HG03520 (cell line): ENCODE data around the gene NXPH4.

Experiments used
- ATAC-seq: cut with Tn5 transposase; IDR thresholded peaks from one replicate; pipeline ENCODE4 v1.9.1; 2021; ENCODE audit warnings: mild to moderate bottlenecking, moderate library complexity; ENCODE audit not compliant: unreplicated experiment

Gene NXPH4

DNA sequence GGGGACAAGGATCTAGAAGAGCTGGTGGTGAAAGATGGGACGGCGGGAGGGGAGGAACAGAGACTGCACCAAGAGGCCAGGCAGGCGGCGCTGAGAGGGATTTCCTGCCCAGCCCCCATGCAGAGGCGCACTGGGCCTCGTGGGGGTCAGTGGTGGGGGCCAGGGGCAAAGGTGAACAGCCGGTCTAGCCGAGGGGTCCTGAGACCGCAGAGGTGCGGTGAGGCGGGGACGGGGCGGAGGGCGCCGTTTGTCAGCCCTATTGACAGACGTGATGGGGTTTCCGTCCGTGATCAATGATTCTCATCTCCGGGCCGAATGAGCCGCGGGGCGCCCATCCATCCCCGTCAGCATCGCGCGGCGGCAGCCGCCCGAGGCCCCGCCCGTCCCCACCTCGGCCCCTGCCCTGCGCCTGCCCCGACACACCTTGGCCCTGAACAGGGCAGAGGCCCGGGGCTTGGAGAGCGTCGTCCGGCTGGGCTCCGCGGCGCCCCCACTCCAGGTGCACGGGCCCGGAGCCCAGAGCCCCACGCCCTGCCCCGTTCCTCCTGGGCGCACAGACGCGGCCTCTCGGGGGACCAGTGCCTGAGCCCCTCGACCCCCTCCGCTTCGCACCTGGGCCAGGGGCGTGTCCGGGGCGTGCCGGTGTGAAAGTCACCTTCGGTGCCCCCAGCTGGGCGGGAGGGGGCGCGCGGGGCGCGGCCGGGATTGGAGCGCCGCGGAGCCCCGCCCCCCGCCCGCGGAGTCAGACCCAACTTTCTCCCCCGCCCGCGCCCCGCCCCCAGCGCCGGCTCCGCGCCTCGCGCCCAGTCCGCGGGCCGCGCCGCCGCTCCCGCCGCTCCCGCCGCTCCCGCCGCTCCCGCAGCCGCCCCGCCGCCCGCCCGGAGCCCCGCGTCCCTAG lies at the start of gene NXPH4:
Gene NXPH4 (plus strand): TSS at position 781 of the 898 bp plus-strand sequence. CDS start 176 bp downstream, outside the sequence.
- ATAC-seq = no peak

DNA sequence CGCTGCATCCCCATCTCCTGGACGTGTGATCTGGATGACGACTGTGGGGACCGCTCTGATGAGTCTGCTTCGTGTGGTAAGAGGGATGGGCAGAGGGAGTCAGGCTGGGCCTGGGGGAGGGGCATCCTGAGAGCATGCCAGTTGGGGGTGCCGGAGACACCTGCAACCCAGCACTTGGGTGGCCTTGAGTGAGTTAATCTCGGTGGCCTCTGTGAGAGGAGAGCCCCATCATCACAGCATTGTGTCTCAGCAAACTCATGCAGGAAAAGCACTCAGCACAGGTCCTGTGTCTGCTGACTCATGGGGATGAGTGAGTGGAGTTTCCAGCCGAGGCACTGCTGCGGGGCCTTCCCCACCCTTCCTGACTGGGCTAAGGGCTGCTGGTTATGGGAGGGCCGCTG lies 49.6 kb upstream of the NXPH4 start:
- ATAC-seq = no peak

DNA sequence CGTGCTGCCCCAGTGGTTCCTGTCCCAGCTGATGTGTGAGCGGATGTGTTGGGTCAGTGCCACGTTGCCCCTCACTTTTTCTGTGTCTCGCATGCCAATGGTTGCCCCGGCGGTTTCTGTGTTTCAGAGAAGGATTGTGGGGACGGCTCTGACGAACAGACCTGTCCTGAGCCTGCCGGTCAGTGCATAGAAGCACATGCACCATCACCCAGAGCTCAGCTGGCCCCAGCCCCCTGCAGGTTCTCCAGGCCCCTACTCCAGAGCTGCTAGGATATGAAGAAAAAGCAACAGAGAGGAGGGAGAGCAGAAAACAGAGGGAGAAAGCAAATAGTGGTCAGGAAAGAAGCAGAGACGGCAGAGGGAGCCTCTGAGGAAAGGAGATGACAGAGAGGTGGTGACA lies 48.5 kb upstream of the NXPH4 start:
- no peak for ATAC-seq

DNA sequence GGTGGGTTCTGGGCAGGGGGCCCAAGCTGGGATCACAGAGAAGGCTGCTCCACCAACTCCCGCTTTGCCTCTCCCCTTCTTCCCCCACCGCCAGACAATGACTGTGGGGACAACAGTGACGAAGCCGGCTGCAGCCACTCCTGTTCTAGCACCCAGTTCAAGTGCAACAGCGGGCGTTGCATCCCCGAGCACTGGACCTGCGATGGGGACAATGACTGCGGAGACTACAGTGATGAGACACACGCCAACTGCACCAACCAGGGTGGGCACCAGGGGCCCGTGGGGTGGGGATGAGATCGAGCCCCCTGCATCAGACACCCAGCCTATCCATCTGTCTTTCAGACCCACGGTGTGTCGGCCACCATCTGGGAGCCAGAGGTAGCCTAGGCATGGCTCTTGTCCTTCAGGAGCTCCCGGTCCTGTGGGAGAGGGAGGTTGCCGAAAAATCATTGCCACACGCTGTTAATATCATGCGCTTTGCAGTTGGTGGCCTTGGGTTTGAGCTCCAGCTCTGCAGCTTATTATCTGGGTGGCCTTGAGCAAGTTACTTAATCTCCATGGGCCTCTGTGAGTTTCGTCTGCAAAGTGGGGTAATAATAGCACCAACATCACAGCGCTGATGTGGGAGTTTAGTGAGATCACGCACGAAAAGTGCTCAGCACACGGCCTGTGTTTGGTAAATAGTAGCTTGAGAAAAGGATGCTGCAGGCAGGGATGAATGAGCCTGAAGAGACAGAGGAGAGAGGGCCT lies 47.4 kb upstream of the NXPH4 start:
- no peak for ATAC-seq

DNA sequence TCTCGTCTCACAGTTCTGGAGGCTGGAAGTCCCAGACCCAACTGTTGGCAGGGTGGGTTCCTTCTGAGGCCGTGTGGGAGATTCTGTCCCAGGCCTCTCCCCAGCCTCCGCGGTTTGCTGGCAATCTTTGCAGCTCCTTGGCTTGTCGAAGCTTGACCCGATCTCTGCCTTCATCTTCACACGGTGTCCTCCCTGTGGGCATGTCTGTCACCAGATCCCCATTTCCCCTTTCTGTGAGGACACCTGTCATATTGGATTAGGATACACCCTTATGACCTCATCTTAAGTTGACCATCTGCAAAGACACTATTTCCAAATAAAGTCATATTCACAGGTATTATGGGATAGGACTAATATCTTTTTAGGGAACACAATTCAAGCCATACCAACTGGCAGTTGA lies 46.6 kb upstream of the NXPH4 start:
- no peak for ATAC-seq

DNA sequence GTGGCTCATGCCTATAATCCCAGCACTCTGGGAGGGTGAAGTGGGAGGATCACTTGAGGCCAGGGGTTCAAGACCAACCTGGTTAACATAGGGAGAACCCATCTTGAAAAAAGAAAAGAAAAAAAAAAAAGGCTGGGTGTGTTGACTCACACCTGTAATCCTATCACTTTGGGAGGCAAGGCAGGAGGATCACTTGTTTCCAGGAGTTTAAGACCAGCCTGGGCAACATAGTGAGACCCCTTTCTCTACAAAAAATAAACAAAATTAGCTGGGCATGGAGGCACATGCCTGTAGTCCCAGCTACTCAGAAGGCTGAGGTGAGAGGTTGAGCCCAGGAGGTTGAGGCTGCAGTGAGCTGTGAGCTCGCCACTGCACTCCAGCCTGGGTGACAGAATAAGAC lies 46.2 kb upstream of the NXPH4 start:
- ATAC-seq = no peak

DNA sequence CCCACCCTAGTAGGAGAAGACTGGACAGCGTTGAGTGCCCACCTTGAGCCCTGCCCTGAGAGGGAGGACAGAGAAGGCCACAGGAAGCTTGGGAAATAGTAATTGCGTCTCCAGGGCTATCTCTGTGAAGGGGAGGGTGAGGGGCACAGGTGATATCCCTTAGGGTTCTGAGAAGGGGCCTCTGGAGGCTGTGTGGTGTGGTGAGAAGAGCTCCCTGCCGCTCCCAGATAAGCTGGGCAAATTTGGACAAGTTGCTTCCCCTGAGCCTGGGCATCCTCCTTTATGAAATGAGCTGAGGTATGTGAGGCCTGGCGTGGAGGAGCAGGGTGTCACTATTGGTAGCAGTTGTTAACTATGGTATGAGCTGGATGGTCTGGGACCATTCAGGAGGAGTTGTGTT lies 45.7 kb upstream of the NXPH4 start:
- no peak for ATAC-seq

DNA sequence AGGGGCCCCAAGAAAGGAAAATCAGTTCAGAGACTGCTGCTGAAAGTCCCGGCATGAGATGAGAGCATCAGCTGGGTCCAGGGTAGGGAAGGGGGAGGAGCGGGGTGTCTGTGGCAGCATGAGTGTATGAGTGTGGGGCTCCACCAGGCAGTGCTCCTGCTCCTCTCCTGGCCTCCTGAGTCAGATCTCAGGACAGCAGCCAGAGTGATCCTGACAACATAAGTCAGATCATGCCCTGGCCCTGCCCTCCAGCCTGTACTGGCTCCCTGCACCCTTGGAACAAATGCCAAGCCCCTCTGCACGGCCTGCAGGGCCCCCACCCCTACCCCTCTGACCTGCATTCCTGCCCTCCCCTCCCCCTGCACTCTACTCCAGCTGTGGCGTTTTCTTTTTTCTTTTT lies 44.9 kb upstream of the NXPH4 start:
- no peak for ATAC-seq

DNA sequence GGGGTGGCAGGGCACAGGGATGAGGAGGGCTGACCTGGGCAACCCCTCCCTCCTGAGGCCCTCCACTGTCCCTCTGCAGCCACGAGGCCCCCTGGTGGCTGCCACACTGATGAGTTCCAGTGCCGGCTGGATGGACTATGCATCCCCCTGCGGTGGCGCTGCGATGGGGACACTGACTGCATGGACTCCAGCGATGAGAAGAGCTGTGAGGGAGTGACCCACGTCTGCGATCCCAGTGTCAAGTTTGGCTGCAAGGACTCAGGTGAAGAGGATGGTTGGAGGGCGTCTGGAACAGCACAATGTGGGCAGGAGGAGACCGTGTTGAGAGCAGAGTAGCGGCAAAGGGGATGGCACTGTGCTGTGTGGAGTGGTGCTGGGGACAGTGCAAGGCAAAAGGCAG lies 43.5 kb upstream of the NXPH4 start:
- no peak for ATAC-seq

DNA sequence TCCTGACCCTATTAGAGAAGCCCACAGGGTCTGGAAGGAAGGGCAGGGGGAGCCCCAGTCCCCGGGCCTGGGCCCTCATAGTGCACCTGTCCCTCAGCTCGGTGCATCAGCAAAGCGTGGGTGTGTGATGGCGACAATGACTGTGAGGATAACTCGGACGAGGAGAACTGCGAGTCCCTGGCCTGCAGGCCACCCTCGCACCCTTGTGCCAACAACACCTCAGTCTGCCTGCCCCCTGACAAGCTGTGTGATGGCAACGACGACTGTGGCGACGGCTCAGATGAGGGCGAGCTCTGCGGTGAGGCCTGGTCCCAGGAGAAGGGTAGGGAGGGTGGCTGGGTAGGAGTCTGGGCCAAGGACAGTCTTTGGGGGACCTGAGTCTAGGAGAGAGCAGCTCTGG lies 42.9 kb upstream of the NXPH4 start:
- no peak for ATAC-seq

DNA sequence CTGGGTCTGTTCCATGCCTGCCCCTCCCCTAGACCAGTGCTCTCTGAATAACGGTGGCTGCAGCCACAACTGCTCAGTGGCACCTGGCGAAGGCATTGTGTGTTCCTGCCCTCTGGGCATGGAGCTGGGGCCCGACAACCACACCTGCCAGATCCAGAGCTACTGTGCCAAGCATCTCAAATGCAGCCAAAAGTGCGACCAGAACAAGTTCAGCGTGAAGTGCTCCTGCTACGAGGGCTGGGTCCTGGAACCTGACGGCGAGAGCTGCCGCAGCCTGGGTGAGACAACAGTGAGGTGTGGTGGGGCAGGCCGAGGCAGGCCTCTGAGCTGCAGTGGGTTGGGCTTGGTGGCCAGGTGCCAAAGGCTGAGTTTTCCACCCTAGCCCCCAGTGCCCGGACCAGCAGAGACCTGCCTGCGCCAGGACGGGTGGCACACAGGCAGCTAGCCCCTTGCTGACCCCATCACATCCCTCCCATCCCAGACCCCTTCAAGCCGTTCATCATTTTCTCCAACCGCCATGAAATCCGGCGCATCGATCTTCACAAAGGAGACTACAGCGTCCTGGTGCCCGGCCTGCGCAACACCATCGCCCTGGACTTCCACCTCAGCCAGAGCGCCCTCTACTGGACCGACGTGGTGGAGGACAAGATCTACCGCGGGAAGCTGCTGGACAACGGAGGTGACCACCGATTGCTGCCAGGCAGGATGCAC lies 41.0 kb upstream of the NXPH4 start:
- no peak for ATAC-seq

DNA sequence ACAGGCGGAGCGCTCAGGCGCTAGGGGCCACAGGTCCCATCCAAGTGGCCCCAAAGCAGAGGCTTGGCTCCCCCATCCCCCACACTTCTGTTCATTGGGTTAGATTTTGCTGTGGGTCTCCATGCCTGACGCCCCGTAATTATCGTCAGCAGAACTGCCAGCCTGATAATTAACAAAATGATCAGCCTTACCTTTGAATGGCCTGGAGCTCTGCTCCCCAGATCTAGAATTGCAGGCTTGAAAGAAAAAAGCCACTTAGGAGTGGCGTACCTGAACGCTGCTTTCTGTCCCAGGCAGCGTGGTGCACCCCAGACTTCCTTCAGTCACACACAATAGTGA lies 40.5 kb upstream of the NXPH4 start:
- ATAC-seq = no peak

DNA sequence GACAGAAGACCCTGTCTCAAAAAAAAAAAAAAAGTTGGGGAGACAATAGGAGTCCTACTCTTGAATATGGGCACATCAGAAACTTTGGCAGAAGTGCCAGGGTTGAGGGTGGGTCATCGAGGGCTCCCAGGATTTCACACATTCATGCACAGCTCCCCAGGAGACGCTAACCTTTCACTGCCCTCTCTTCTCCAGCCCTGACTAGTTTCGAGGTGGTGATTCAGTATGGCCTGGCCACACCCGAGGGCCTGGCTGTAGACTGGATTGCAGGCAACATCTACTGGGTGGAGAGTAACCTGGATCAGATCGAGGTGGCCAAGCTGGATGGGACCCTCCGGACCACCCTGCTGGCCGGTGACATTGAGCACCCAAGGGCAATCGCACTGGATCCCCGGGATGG lies 39.7 kb upstream of the NXPH4 start:
- no peak for ATAC-seq

DNA sequence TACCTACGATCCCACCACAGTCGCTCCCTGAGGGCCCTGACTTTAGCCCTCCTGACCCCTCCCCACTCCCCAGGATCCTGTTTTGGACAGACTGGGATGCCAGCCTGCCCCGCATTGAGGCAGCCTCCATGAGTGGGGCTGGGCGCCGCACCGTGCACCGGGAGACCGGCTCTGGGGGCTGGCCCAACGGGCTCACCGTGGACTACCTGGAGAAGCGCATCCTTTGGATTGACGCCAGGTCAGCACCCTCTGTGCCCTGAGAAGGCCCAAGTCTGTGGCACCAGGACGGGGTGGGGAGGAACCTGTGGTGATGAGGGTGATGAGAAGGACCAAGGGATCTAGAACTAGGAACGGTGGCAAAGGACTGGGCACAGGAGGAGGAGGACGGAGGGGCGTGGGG lies 39.2 kb upstream of the NXPH4 start:
- ATAC-seq = no peak

DNA sequence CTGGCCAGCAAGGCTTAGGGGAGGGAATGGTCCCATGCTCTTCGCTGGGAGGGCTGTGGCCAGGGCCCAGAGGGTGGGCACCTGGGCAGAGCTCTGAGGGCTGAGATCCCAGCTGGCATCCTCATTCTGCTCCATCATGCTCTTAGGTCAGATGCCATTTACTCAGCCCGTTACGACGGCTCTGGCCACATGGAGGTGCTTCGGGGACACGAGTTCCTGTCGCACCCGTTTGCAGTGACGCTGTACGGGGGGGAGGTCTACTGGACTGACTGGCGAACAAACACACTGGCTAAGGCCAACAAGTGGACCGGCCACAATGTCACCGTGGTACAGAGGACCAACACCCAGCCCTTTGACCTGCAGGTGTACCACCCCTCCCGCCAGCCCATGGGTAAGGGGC lies 38.4 kb upstream of the NXPH4 start:
- no peak for ATAC-seq

DNA sequence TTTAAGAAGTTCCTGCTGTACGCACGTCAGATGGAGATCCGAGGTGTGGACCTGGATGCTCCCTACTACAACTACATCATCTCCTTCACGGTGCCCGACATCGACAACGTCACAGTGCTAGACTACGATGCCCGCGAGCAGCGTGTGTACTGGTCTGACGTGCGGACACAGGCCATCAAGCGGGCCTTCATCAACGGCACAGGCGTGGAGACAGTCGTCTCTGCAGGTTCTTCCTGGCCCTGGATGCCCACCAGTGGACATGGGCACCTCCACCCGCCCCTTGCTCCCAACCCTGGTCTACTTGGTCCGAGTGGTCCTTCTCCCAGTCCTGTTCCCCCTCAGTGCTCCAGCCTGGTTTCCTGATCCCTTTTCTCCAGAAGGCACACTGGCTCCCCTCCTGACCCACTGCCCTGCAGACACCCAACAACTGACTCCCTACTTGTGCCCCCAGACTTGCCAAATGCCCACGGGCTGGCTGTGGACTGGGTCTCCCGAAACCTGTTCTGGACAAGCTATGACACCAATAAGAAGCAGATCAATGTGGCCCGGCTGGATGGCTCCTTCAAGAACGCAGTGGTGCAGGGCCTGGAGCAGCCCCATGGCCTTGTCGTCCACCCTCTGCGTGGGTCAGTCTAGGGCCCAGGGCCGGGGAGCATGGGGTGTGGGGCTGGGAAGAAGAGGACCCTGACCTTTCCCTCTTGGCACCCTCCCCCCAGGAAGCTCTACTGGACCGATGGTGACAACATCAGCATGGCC lies 37.1 kb upstream of the NXPH4 start:
- no peak for ATAC-seq

DNA sequence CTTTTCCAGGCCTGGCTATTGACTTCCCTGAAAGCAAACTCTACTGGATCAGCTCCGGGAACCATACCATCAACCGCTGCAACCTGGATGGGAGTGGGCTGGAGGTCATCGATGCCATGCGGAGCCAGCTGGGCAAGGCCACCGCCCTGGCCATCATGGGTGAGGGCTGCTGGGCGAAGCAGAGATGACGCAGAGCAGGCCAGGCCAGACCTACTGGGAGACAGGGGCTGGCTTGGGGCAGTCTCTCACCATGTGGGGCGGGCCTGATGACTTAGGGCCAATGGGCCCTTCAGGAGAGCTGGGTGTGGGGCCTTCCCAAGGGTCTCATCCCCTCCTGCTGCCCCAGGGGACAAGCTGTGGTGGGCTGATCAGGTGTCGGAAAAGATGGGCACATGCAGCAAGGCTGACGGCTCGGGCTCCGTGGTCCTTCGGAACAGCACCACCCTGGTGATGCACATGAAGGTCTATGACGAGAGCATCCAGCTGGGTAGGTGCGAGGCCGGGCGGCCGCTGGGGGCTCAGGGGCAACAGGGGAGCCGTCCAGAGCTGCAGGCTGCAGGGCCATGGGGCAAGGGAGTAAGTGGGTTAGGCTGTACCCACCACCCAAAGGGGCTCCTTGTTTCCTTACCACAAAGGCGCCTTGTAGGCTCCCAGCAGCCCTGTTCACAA lies 36.1 kb upstream of the NXPH4 start:
- no peak for ATAC-seq

DNA sequence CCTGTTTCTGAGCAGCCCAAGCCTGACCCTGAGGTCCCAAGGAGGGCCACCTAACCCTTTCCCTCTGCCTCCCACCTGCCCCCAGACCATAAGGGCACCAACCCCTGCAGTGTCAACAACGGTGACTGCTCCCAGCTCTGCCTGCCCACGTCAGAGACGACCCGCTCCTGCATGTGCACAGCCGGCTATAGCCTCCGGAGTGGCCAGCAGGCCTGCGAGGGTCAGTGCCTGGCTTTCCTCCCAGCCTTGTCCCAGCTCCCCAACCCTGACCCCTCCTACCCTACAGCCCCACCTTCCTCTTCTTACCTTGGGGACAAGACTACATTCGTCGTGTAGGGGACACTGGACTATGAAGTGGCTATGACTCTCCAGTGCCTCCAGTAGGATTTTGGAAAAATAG lies 35.5 kb upstream of the NXPH4 start:
- no peak for ATAC-seq

DNA sequence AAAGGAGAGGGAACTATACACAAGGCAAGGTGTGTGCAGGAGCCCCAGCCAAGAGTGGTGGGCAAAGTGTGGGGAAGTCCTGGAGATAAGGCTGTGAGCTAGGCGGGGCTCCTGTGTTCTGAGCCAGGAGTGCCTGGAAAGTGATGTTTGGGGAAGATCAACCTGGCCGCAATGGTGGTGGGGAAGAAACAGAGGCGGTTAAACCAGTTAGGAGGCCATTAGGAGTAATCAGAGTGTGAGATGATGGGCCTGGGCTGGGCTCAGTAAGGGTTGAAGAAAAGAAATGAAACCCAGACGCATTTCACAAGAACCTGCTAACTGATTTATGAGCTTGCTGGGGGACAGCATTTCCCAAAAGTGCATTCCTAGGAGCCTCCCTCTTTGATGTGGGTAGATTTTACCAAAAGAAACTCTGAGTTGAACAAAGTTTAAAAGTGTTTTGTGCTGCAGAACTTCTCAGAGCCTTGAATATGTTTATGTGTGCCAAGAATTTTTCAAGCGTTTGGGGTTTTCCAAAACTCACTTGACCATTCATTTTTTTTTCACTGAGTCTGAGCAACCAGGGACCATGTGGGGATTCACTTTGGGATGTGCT lies 34.9 kb upstream of the NXPH4 start:
- ATAC-seq = no peak

DNA sequence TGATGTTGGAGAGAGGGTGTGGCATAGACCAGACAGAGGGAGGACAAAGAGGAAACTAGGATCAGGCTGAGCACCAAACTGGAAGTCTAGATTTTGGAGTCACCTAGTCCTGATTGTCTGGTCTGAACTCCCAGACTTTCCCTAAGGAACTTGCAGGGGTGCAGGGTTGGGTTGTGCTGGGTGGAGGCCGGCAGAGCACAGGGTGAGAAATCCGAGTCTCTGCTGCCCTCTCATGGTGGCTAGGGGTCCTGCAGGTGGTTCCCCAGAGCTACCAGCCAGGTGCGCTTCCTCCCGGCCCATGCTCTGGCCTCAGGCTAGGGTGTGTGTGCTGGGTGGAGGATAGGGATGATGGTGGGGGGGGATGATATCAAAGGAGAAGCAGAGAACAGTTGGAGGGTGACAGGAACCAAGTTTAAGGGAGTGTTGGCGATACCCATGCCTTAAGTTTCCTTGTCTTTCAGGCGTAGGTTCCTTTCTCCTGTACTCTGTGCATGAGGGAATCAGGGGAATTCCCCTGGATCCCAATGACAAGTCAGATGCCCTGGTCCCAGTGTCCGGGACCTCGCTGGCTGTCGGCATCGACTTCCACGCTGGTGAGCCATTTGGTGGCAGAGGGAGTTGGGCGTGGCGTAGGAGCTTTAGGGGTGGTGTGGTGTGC lies 33.5 kb upstream of the NXPH4 start:
- ATAC-seq = peak; percentile 81
